Activated CD4-positive, alpha-beta T cell treated with anti-CD3 and anti-CD28 coated beads, Interleukin-2, amount 10 ng/mL, durations not matched to agents 24 days and 14 days (primary cell): ENCODE results near the gene CHST5. TPM values are rescaled to one million over a fixed set of nuclear protein-coding genes. Genes with fewer than 3 reads are reported as not detected.
"Not testable (repeated sequence)": the region's sequence is repeated elsewhere in the genome, so short reads cannot be mapped to it uniquely, and the experiment has no call there.

ENCODE experiments used
- DNase-seq: peaks from one replicate; pipeline ENCODE4 v3.0.0; 2022
- H3K27ac Mint-ChIP-seq: one replicate; pipeline ENCODE4 v1.8.0; 2022; ENCODE audit warnings: mild to moderate bottlenecking, mixed read lengths
- H3K27me3 Mint-ChIP-seq: one replicate; pipeline ENCODE4 v1.8.0; 2022; ENCODE audit warnings: mixed read lengths
- H3K36me3 Mint-ChIP-seq: one replicate; pipeline ENCODE4 v1.8.0; 2022; ENCODE audit warnings: low read depth, mild to moderate bottlenecking, mixed read lengths
- H3K4me1 Mint-ChIP-seq: one replicate; pipeline ENCODE4 v1.8.0; 2021; ENCODE audit warnings: mixed read lengths
- H3K4me3 Mint-ChIP-seq: one replicate; pipeline ENCODE4 v1.8.0; 2022; ENCODE audit warnings: mild to moderate bottlenecking, moderate library complexity, mixed read lengths
- H3K9me3 Mint-ChIP-seq: one replicate; pipeline ENCODE4 v1.8.0; 2021; ENCODE audit warnings: mixed read lengths
- intact Hi-C: fragments of 100-400 bp; cut with micrococcal nuclease; formaldehyde crosslinking; loops from one replicate; pipeline ENCODE4 v1.15.1; 2023
- total RNA-seq: library from RNA; stranded (reverse); gene quantifications from 2 replicates; pipeline ENCODE4 v1.2.3, GENCODE V29; 2022

Gene CHST5
- total RNA-seq, 1 donor from 2014 or later: not detected

- Mint-ChIP-seq H3K4me1 (peaks cover 28% of the 10 kb centered on the region), H3K9me3 (no peaks in the 10 kb centered on the region), H3K27ac (peak overlapping the region; percentile 87), H3K4me3 (peak overlapping the region; percentile 90), H3K27me3 (peaks cover 14% of the 10 kb centered on the region), H3K36me3 (peaks cover 17% of the 10 kb centered on the region)
- DNase-seq: no peak
- intact Hi-C loops: loop anchor here (1.0 to 2.0 kb wide), 6 partner anchors 9 to 132 kb away; partner anchors contain the start of genes ADAT1, CFDP1, KARS1 and TERF2IP
Observed at GRCh38 chr16:75565640-75566039, 29.7 kb upstream of the CHST5 start.

- H3K9me3 Mint-ChIP-seq: no peaks in the 10 kb centered on the region
- H3K4me1 Mint-ChIP-seq: peaks cover 9% of the 10 kb centered on the region
- intact Hi-C loops: loop anchor here (10.0 kb wide), 1 partner anchor 205 kb away; no protein-coding TSS in a partner anchor
Observed at GRCh38 chr16:75559564-75560372, 23.9 kb upstream of the CHST5 start.

GRCh38 chr16:75558846-75559401, 23.0 kb upstream of the CHST5 start:
- H3K4me1 Mint-ChIP-seq: peaks cover 8% of the 10 kb centered on the region
- no peak overlapping the region for H3K27ac Mint-ChIP-seq
- H3K36me3 Mint-ChIP-seq: no peaks in the 10 kb centered on the region
- no peaks in the 10 kb centered on the region for H3K9me3 Mint-ChIP-seq
- H3K27me3 Mint-ChIP-seq: peaks cover 23% of the 10 kb centered on the region
- intact Hi-C loops: loop anchor here (10.0 kb wide), 1 partner anchor 206 kb away; no protein-coding TSS in a partner anchor
- H3K4me3 Mint-ChIP-seq: no peak overlapping the region
- no peak for DNase-seq

More at GRCh38 chr16:75559564-75560372, 23.9 kb upstream of the CHST5 start:
- Mint-ChIP-seq H3K4me3 (no peak overlapping the region), H3K27ac (no peak overlapping the region), H3K27me3 (peaks cover 26% of the 10 kb centered on the region), H3K36me3 (no peaks in the 10 kb centered on the region)
- DNase-seq: no peak

GRCh38 chr16:75556431-75556950, 20.6 kb upstream of the CHST5 start:
- H3K27ac Mint-ChIP-seq: peak overlapping the region; percentile 90
- H3K36me3 Mint-ChIP-seq: no peaks in the 10 kb centered on the region
- H3K4me1 Mint-ChIP-seq: peaks cover 8% of the 10 kb centered on the region
- intact Hi-C loops: loop anchor here (1.0 to 10.0 kb wide), 7 partner anchors 10 to 208 kb away; partner anchors contain the start of genes ADAT1, CFDP1, GABARAPL2 and KARS1
- H3K9me3 Mint-ChIP-seq: no peaks in the 10 kb centered on the region
- H3K27me3 Mint-ChIP-seq: peaks cover 20% of the 10 kb centered on the region
- no peak for DNase-seq
- peak overlapping the region; percentile 92 for H3K4me3 Mint-ChIP-seq

- Mint-ChIP-seq H3K4me1 (peaks cover 8% of the 10 kb centered on the region), H3K4me3 (peak within 1 kb of the TSS; percentile 92), H3K27ac (peak within 1 kb of the TSS; percentile 90), H3K36me3 (no peaks in the 10 kb centered on the region), H3K9me3 (no peaks in the 10 kb centered on the region), H3K27me3 (peaks cover 20% of the 10 kb centered on the region)
- intact Hi-C loops: loop anchor here (1.0 to 10.0 kb wide), 7 partner anchors 10 to 209 kb away; partner anchors contain the start of genes ADAT1, CFDP1, GABARAPL2 and KARS1
- DNase-seq: peak; percentile 99
Observed at GRCh38 chr16:75555707-75556430, 20.0 kb upstream of the CHST5 start, which contains the start of gene TMEM231. TSS of gene TMEM231 (minus strand) at chr16:75556252. CDS start at chr16:75556209, 43 bp downstream.

- DNase-seq: peak; percentile 69
- H3K9me3 Mint-ChIP-seq: no peaks in the 10 kb centered on the region
- H3K4me1 Mint-ChIP-seq: peaks cover 8% of the 10 kb centered on the region
- intact Hi-C loops: loop anchor here (10.0 kb wide), 1 partner anchor 210 kb away; no protein-coding TSS in a partner anchor
- no peaks in the 10 kb centered on the region for H3K36me3 Mint-ChIP-seq
- H3K4me3 Mint-ChIP-seq: peak overlapping the region; percentile 92
- H3K27ac Mint-ChIP-seq: peak overlapping the region; percentile 90
- H3K27me3 Mint-ChIP-seq: peaks cover 20% of the 10 kb centered on the region
Observed at GRCh38 chr16:75555213-75555706, 19.4 kb upstream of the CHST5 start.

- H3K9me3 Mint-ChIP-seq: no peaks in the 10 kb centered on the region
- DNase-seq: no peak
- H3K27me3 Mint-ChIP-seq: peaks cover 9% of the 10 kb centered on the region
- intact Hi-C loops: loop anchor here (10.0 kb wide), 1 partner anchor 212 kb away; no protein-coding TSS in a partner anchor
- H3K36me3 Mint-ChIP-seq: no peaks in the 10 kb centered on the region
- H3K4me3 Mint-ChIP-seq: no peak overlapping the region
- no peak overlapping the region for H3K27ac Mint-ChIP-seq
- H3K4me1 Mint-ChIP-seq: peaks cover 10% of the 10 kb centered on the region
Observed at GRCh38 chr16:75552951-75553350, 17.0 kb upstream of the CHST5 start.

GRCh38 chr16:75550211-75550662, 14.3 kb upstream of the CHST5 start:
- H3K27ac Mint-ChIP-seq: no peak overlapping the region
- H3K4me3 Mint-ChIP-seq: no peak overlapping the region
- peaks cover 8% of the 10 kb centered on the region for H3K27me3 Mint-ChIP-seq
- DNase-seq: peak; percentile 85
- intact Hi-C loops: loop anchor here (10.0 kb wide), 1 partner anchor 215 kb away; no protein-coding TSS in a partner anchor
- H3K4me1 Mint-ChIP-seq: peaks cover 5% of the 10 kb centered on the region
- no peaks in the 10 kb centered on the region for H3K9me3 Mint-ChIP-seq
- no peaks in the 10 kb centered on the region for H3K36me3 Mint-ChIP-seq

GRCh38 chr16:75548456-75548855, 12.5 kb upstream of the CHST5 start:
- H3K4me3 Mint-ChIP-seq, DNase-seq, H3K36me3 Mint-ChIP-seq, H3K4me1 Mint-ChIP-seq, H3K27ac Mint-ChIP-seq, H3K9me3 Mint-ChIP-seq, H3K27me3 Mint-ChIP-seq, intact Hi-C loops: not testable (repeated sequence)

GRCh38 chr16:75546293-75546692, 10.4 kb upstream of the CHST5 start:
- Mint-ChIP-seq H3K27ac (no peak overlapping the region), H3K4me1 (peaks cover 3% of the 10 kb centered on the region), H3K9me3 (no peaks in the 10 kb centered on the region), H3K27me3 (no peaks in the 10 kb centered on the region), H3K36me3 (no peaks in the 10 kb centered on the region), H3K4me3 (no peak overlapping the region)
- intact Hi-C loops: no loop called here
- DNase-seq: no peak

- H3K27me3 Mint-ChIP-seq, intact Hi-C loops, H3K36me3 Mint-ChIP-seq, H3K9me3 Mint-ChIP-seq, DNase-seq, H3K4me3 Mint-ChIP-seq, H3K4me1 Mint-ChIP-seq, H3K27ac Mint-ChIP-seq: not testable (repeated sequence)
Observed at GRCh38 chr16:75545879-75546278, 10.0 kb upstream of the CHST5 start.

- H3K27me3 Mint-ChIP-seq, H3K4me3 Mint-ChIP-seq, DNase-seq, H3K27ac Mint-ChIP-seq, H3K9me3 Mint-ChIP-seq, H3K4me1 Mint-ChIP-seq, H3K36me3 Mint-ChIP-seq, intact Hi-C loops: not testable (repeated sequence)
Observed at GRCh38 chr16:75542462-75542861, 6.6 kb upstream of the CHST5 start.

GRCh38 chr16:75541236-75541635, 5.3 kb upstream of the CHST5 start:
- intact Hi-C loops: no loop called here
- H3K9me3 Mint-ChIP-seq: no peaks in the 10 kb centered on the region

More at GRCh38 chr16:75541236-75541635, 5.3 kb upstream of the CHST5 start:
- peaks cover 4% of the 10 kb centered on the region for H3K4me1 Mint-ChIP-seq
- no peaks in the 10 kb centered on the region for H3K36me3 Mint-ChIP-seq
- DNase-seq: no peak
- H3K27ac Mint-ChIP-seq: no peak overlapping the region
- H3K27me3 Mint-ChIP-seq: no peaks in the 10 kb centered on the region
- H3K4me3 Mint-ChIP-seq: no peak overlapping the region
